PFSK-1 (cell line): Measurements from ENCODE around the gene MTMR4.

Source experiments
- POLR2AphosphoS5 ChIP-seq: IDR thresholded peaks from 2 replicates; pipeline ENCODE4 v1.6.1; 2012; ENCODE audit warnings: low read depth, mild to moderate bottlenecking, control low read depth, low read length, moderate library complexity
- TF ChIP-seq, protein P1 (sequence below), 2 experiments: IDR thresholded peaks; 2 replicates each; pipeline versions ENCODE4 v1.6.1 to v1.8.0; 2011 to 2012; ENCODE audit warnings: low read depth in 2 of 2, low read length in 2 of 2, control low read depth in 1 of 2, inconsistent platforms in 1 of 2, mild to moderate bottlenecking in 1 of 2, moderate library complexity in 1 of 2; ENCODE audit not compliant: insufficient read depth in 1 of 2

DNA sequence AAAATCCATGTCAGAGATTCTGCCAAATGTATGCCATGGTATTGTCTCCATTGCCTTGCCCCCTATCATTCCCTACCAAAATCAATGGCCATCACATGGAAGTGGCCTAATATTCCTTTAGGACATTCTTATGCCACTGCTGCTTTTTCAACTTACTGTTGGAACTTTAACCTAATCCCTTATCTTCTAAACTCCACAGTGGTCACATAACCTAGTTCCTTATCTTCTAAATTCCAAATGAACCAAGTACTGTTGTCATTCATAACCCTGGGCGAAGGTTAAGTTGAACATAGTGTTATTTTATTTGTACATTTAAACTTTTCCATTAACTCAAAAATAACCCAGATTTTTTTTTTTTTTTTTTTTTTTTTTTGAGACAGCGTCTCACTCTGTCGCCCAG lies 29.8 kb downstream of the MTMR4 start:
- TF ChIP-seq POLR2AphosphoS5: no peak
- TF ChIP-seq, protein P1, sequence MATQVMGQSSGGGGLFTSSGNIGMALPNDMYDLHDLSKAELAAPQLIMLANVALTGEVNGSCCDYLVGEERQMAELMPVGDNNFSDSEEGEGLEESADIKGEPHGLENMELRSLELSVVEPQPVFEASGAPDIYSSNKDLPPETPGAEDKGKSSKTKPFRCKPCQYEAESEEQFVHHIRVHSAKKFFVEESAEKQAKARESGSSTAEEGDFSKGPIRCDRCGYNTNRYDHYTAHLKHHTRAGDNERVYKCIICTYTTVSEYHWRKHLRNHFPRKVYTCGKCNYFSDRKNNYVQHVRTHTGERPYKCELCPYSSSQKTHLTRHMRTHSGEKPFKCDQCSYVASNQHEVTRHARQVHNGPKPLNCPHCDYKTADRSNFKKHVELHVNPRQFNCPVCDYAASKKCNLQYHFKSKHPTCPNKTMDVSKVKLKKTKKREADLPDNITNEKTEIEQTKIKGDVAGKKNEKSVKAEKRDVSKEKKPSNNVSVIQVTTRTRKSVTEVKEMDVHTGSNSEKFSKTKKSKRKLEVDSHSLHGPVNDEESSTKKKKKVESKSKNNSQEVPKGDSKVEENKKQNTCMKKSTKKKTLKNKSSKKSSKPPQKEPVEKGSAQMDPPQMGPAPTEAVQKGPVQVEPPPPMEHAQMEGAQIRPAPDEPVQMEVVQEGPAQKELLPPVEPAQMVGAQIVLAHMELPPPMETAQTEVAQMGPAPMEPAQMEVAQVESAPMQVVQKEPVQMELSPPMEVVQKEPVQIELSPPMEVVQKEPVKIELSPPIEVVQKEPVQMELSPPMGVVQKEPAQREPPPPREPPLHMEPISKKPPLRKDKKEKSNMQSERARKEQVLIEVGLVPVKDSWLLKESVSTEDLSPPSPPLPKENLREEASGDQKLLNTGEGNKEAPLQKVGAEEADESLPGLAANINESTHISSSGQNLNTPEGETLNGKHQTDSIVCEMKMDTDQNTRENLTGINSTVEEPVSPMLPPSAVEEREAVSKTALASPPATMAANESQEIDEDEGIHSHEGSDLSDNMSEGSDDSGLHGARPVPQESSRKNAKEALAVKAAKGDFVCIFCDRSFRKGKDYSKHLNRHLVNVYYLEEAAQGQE (IDR thresholded peaks at IDR 0.05; ENCODE audit: insufficient read depth in 1 of 2, low read depth in 2 of 2, low read length in 2 of 2): no peak
